Fibroblast of mammary gland (primary cell): ENCODE results near the gene SLC36A3.
A peak's percentile ranks its signal among the peaks of the same experiment; 100 is the strongest.
"Not testable (repeated sequence)": the region's sequence is repeated elsewhere in the genome, so short reads cannot be mapped to it uniquely, and the experiment has no call there.

Source experiments
- DNase-seq: peaks from one replicate; pipeline ENCODE4 v3.0.0-alpha.2; 2010; ENCODE audit warnings: low read depth
- H3K4me3 ChIP-seq: 2 replicates; pipeline ENCODE4 v1.5.1; 2011; ENCODE audit warnings: low read depth, mild to moderate bottlenecking, low read length, moderate library complexity; ENCODE audit not compliant: control insufficient read depth
- CTCF ChIP-seq: conservative IDR thresholded peaks from 2 replicates; pipeline ENCODE4 v1.5.1; 2011; ENCODE audit warnings: low read depth, low read length, inconsistent platforms; ENCODE audit not compliant: control insufficient read depth, insufficient read depth

The SLC36A3 gene

GRCh38 chr5:151244206-151244605, 59.4 kb downstream of the SLC36A3 start:
- no peak for DNase-seq
- no peak for TF ChIP-seq CTCF
- no peak overlapping the region for H3K4me3 ChIP-seq

GRCh38 chr5:151243564-151243963, 60.0 kb downstream of the SLC36A3 start:
- no peak for DNase-seq
- TF ChIP-seq CTCF, result no peak
- H3K4me3 ChIP-seq, result no peak overlapping the region

- DNase-seq, result no peak
- H3K4me3 ChIP-seq, result no peak overlapping the region
- TF ChIP-seq CTCF, result no peak
Measured at GRCh38 chr5:151243127-151243526, 60.4 kb downstream of the SLC36A3 start.

- no peak for DNase-seq
- no peak overlapping the region for H3K4me3 ChIP-seq
- TF ChIP-seq CTCF, result no peak
Measured at GRCh38 chr5:151240924-151241635, 62.5 kb downstream of the SLC36A3 start.

- not testable (repeated sequence) for DNase-seq, H3K4me3 ChIP-seq
Measured at GRCh38 chr5:151240268-151240835, 63.2 kb downstream of the SLC36A3 start.

- peak overlapping the region; percentile 13 for H3K4me3 ChIP-seq
- peak; percentile 72 for DNase-seq
- peak; percentile 96 for TF ChIP-seq CTCF
Measured at GRCh38 chr5:151239237-151239861, 64.2 kb downstream of the SLC36A3 start.

- H3K4me3 ChIP-seq, result no peak overlapping the region
- TF ChIP-seq CTCF, result no peak
- no peak for DNase-seq
Measured at GRCh38 chr5:151238303-151238741, 65.2 kb downstream of the SLC36A3 start.
